Measurements from ENCODE around the gene KRTAP12-4.
"Not testable (repeated sequence)": the region's sequence is repeated elsewhere in the genome, so short reads cannot be mapped to it uniquely, and the experiment has no call there.

KRTAP12-4 gene

GRCh38 chr21:44657635-44658540 is 3.4 kb upstream of the KRTAP12-4 start, which contains the start of gene KRTAP12-3:
KRTAP12-3 (plus strand) TSS chr21:44657932; CDS start chr21:44657980, 48 bp downstream.
- H2AFZ ChIP-seq (ENCODE audit: low read depth, low read length) = no peak within 1 kb of the TSS
- no peaks in the 10 kb centered on the region for H3K27me3 ChIP-seq (ENCODE audit: insufficient read depth, low read length)

GRCh38 chr21:44656868-44657267 is 2.4 kb upstream of the KRTAP12-4 start:
- H3K9me3 ChIP-seq (ENCODE audit: low read length) = no peaks in the 10 kb centered on the region
- no peaks in the 10 kb centered on the region for H3K4me1 ChIP-seq (ENCODE audit: insufficient read depth, low read length)
- H3K36me3 ChIP-seq (ENCODE audit: insufficient read depth, low read length) = no peaks in the 10 kb centered on the region
- no peak overlapping the region for H3K4me3 ChIP-seq (ENCODE audit: low read length)
- no peaks in the 10 kb centered on the region for H3K27me3 ChIP-seq (ENCODE audit: insufficient read depth, low read length)
- H2AFZ ChIP-seq (ENCODE audit: low read depth, low read length) = no peak overlapping the region

More at GRCh38 chr21:44657635-44658540, 3.4 kb upstream of the KRTAP12-4 start, which contains the start of gene KRTAP12-3:
- H3K9me3 ChIP-seq (ENCODE audit: low read length) = no peaks in the 10 kb centered on the region
- no peak within 1 kb of the TSS for H3K4me3 ChIP-seq (ENCODE audit: low read length)
- no peaks in the 10 kb centered on the region for H3K4me1 ChIP-seq (ENCODE audit: insufficient read depth, low read length)
- no peaks in the 10 kb centered on the region for H3K36me3 ChIP-seq (ENCODE audit: insufficient read depth, low read length)

- no peaks in the 10 kb centered on the region for H3K9me3 ChIP-seq (ENCODE audit: low read length)
- no peak overlapping the region for H2AFZ ChIP-seq (ENCODE audit: low read depth, low read length)
- H3K27me3 ChIP-seq (ENCODE audit: insufficient read depth, low read length) = no peaks in the 10 kb centered on the region
- H3K4me3 ChIP-seq (ENCODE audit: low read length) = no peak overlapping the region
- H3K36me3 ChIP-seq (ENCODE audit: insufficient read depth, low read length) = no peaks in the 10 kb centered on the region
- H3K4me1 ChIP-seq (ENCODE audit: insufficient read depth, low read length) = no peaks in the 10 kb centered on the region
Measured at GRCh38 chr21:44653656-44654575, 543 bp downstream of the KRTAP12-4 start.

- Histone ChIP-seq H3K4me1 (ENCODE audit: insufficient read depth, low read length) (no peaks in the 10 kb centered on the region), H3K27me3 (ENCODE audit: insufficient read depth, low read length) (no peaks in the 10 kb centered on the region), H3K4me3 (ENCODE audit: low read length) (no peak overlapping the region)
Measured at GRCh38 chr21:44653123-44653522, 1.3 kb downstream of the KRTAP12-4 start.

GRCh38 chr21:44650973-44651675 is 3.3 kb downstream of the KRTAP12-4 start:
- no peaks in the 10 kb centered on the region for H3K4me1 ChIP-seq (ENCODE audit: insufficient read depth, low read length)

More at GRCh38 chr21:44653123-44653522, 1.3 kb downstream of the KRTAP12-4 start:
- H2AFZ ChIP-seq (ENCODE audit: low read depth, low read length) = no peak overlapping the region
- H3K36me3 ChIP-seq (ENCODE audit: insufficient read depth, low read length) = no peaks in the 10 kb centered on the region
- H3K9me3 ChIP-seq (ENCODE audit: low read length) = no peaks in the 10 kb centered on the region

GRCh38 chr21:44650265-44650972 is 4.0 kb downstream of the KRTAP12-4 start:
- Histone ChIP-seq H3K27me3 (ENCODE audit: insufficient read depth, low read length) (peaks cover 13% of the 10 kb centered on the region), H3K9me3 (ENCODE audit: low read length) (no peaks in the 10 kb centered on the region), H3K4me1 (ENCODE audit: insufficient read depth, low read length) (no peaks in the 10 kb centered on the region), H3K4me3 (ENCODE audit: low read length) (no peak overlapping the region), H2AFZ (ENCODE audit: low read depth, low read length) (no peak overlapping the region), H3K36me3 (ENCODE audit: insufficient read depth, low read length) (no peaks in the 10 kb centered on the region)

More at GRCh38 chr21:44650973-44651675, 3.3 kb downstream of the KRTAP12-4 start:
- no peak overlapping the region for H3K4me3 ChIP-seq (ENCODE audit: low read length)
- no peak overlapping the region for H2AFZ ChIP-seq (ENCODE audit: low read depth, low read length)
- H3K36me3 ChIP-seq (ENCODE audit: insufficient read depth, low read length) = no peaks in the 10 kb centered on the region
- peaks cover 13% of the 10 kb centered on the region for H3K27me3 ChIP-seq (ENCODE audit: insufficient read depth, low read length)
- no peaks in the 10 kb centered on the region for H3K9me3 ChIP-seq (ENCODE audit: low read length)

- H2AFZ ChIP-seq (ENCODE audit: low read depth, low read length) = no peak overlapping the region
- H3K4me1 ChIP-seq (ENCODE audit: insufficient read depth, low read length) = no peaks in the 10 kb centered on the region
- H3K27me3 ChIP-seq (ENCODE audit: insufficient read depth, low read length) = peaks cover 13% of the 10 kb centered on the region
- no peaks in the 10 kb centered on the region for H3K9me3 ChIP-seq (ENCODE audit: low read length)
- no peaks in the 10 kb centered on the region for H3K36me3 ChIP-seq (ENCODE audit: insufficient read depth, low read length)
- no peak overlapping the region for H3K4me3 ChIP-seq (ENCODE audit: low read length)
Measured at GRCh38 chr21:44649521-44650100, 4.8 kb downstream of the KRTAP12-4 start.

GRCh38 chr21:44648557-44649311 is 5.7 kb downstream of the KRTAP12-4 start:
- H3K27me3 ChIP-seq (ENCODE audit: insufficient read depth, low read length) = peaks cover 13% of the 10 kb centered on the region

GRCh38 chr21:44647222-44647552 is 7.3 kb downstream of the KRTAP12-4 start:
- Histone ChIP-seq H3K4me1 (ENCODE audit: insufficient read depth, low read length) (no peaks in the 10 kb centered on the region), H3K9me3 (ENCODE audit: low read length) (no peaks in the 10 kb centered on the region), H3K27me3 (ENCODE audit: insufficient read depth, low read length) (peaks cover 13% of the 10 kb centered on the region), H3K36me3 (ENCODE audit: insufficient read depth, low read length) (no peaks in the 10 kb centered on the region), H3K4me3 (ENCODE audit: low read length) (no peak overlapping the region), H2AFZ (ENCODE audit: low read depth, low read length) (no peak overlapping the region)

More at GRCh38 chr21:44648557-44649311, 5.7 kb downstream of the KRTAP12-4 start:
- H3K4me3 ChIP-seq (ENCODE audit: low read length) = no peak overlapping the region
- no peaks in the 10 kb centered on the region for H3K36me3 ChIP-seq (ENCODE audit: insufficient read depth, low read length)
- no peak overlapping the region for H2AFZ ChIP-seq (ENCODE audit: low read depth, low read length)
- no peaks in the 10 kb centered on the region for H3K9me3 ChIP-seq (ENCODE audit: low read length)
- no peaks in the 10 kb centered on the region for H3K4me1 ChIP-seq (ENCODE audit: insufficient read depth, low read length)

GRCh38 chr21:44646366-44647221 is 7.9 kb downstream of the KRTAP12-4 start, which contains the start of gene KRTAP10-11:
KRTAP10-11 (plus strand) TSS chr21:44646414; CDS start chr21:44646459, 45 bp downstream.
- not testable (repeated sequence) for H3K4me1 ChIP-seq (ENCODE audit: insufficient read depth, low read length); H3K4me3 ChIP-seq (ENCODE audit: low read length); H3K36me3 ChIP-seq (ENCODE audit: insufficient read depth, low read length); H2AFZ ChIP-seq (ENCODE audit: low read depth, low read length); H3K9me3 ChIP-seq (ENCODE audit: low read length)
- peaks cover 13% of the 10 kb centered on the region for H3K27me3 ChIP-seq (ENCODE audit: insufficient read depth, low read length)

GRCh38 chr21:44644878-44645277 is 9.6 kb downstream of the KRTAP12-4 start:
- H3K27me3 ChIP-seq (ENCODE audit: insufficient read depth, low read length) = peaks cover 13% of the 10 kb centered on the region
- H3K4me3 ChIP-seq (ENCODE audit: low read length) = no peak overlapping the region

More at GRCh38 chr21:44644878-44645277, 9.6 kb downstream of the KRTAP12-4 start:
- Histone ChIP-seq H3K9me3 (ENCODE audit: low read length) (peaks cover 3% of the 10 kb centered on the region), H3K36me3 (ENCODE audit: insufficient read depth, low read length) (no peaks in the 10 kb centered on the region), H2AFZ (ENCODE audit: low read depth, low read length) (no peak overlapping the region), H3K4me1 (ENCODE audit: insufficient read depth, low read length) (no peaks in the 10 kb centered on the region)
